ENCODE results near the gene ARHGAP4. TPM values are rescaled to one million over a fixed set of nuclear protein-coding genes. Genes with fewer than 3 reads are reported as not detected.

ARHGAP4 gene
- polyA plus RNA-seq, 3 donors = 51.5 to 508 (median 64.4) TPM

GRCh38 chrX:153910446-153910845 is 15.6 kb downstream of the ARHGAP4 start:
- H3K27me3 ChIP-seq (ENCODE audit: control insufficient read depth in 2 of 2, insufficient read depth in 2 of 2, low read length in 2 of 2) = no peaks in the 10 kb centered on the region
- DNase-seq = no peak
- Mint-ChIP-seq H3K4me1 (peaks cover 7% of the 10 kb centered on the region), H3K4me3 (no peak overlapping the region), H3K27ac (no peak overlapping the region), H3K36me3 (peaks cover 25 to 65% of the 10 kb centered on the region in 2 donors), H3K9me3 (peaks cover 0 to 13% (median 2%) of the 10 kb centered on the region in 7 donors), H3K27me3 (ENCODE audit: low read depth in 3 of 3) (peaks cover 0 to 48% (median 0%) of the 10 kb centered on the region in 3 donors)
- no peak overlapping the region for H3K4me3 ChIP-seq (replicated peaks in 1 of 3; ENCODE audit: low read depth in 2 of 3, low read length in 3 of 3)
- peaks cover 2% of the 10 kb centered on the region in 2 donors for H3K4me1 ChIP-seq (ENCODE audit: control insufficient read depth in 1 of 2, insufficient read depth in 2 of 2, low read length in 2 of 2)
- H3K4me2 ChIP-seq (replicated peaks; ENCODE audit: extremely low read depth, low read length, poor library complexity, severe bottlenecking) = no peak overlapping the region
- no peak for TF ChIP-seq CTCF (IDR thresholded peaks at IDR 0.05)
- H3K9me3 ChIP-seq (replicated peaks in 1 of 2; ENCODE audit: control insufficient read depth in 1 of 2, insufficient read depth in 1 of 2, low read length in 2 of 2) = no peaks in the 10 kb centered on the region
- WGBS (ENCODE audit: insufficient coverage) = 98% methylated on average over 7 of the region's 22 CpGs
- H4K20me1 ChIP-seq (ENCODE audit: insufficient read depth, low read length) = peaks cover 92% of the 10 kb centered on the region
- H3K36me3 ChIP-seq (replicated peaks in 1 of 2; ENCODE audit: control insufficient read depth in 1 of 2, insufficient read depth in 2 of 2, low read length in 2 of 2) = peaks cover 66 to 68% of the 10 kb centered on the region in 2 donors
- no peak overlapping the region for H3K9ac ChIP-seq (ENCODE audit: insufficient read depth, low read length, poor library complexity, severe bottlenecking)
- no peaks in the 10 kb centered on the region for H3K79me2 ChIP-seq (ENCODE audit: insufficient read depth, low read length)
- intact Hi-C loops (cut with micrococcal nuclease) = no loop called here
- H3K27ac ChIP-seq (ENCODE audit: low read depth in 1 of 2, low read length in 2 of 2) = no peak overlapping the region
- H2AFZ ChIP-seq (ENCODE audit: insufficient read depth, low read depth, low read length, poor library complexity, severe bottlenecking) = no peak overlapping the region

GRCh38 chrX:153909980-153910360 is 16.1 kb downstream of the ARHGAP4 start:
- no peak for DNase-seq
- H3K27ac ChIP-seq (ENCODE audit: low read depth in 1 of 2, low read length in 2 of 2) = no peak overlapping the region
- peaks cover 64 to 68% of the 10 kb centered on the region in 2 donors for H3K36me3 ChIP-seq (replicated peaks in 1 of 2; ENCODE audit: control insufficient read depth in 1 of 2, insufficient read depth in 2 of 2, low read length in 2 of 2)
- peaks cover 89% of the 10 kb centered on the region for H4K20me1 ChIP-seq (ENCODE audit: insufficient read depth, low read length)
- Mint-ChIP-seq H3K4me3 (no peak overlapping the region), H3K27me3 (ENCODE audit: low read depth in 3 of 3) (peaks cover 0 to 44% (median 0%) of the 10 kb centered on the region in 3 donors), H3K4me1 (peaks cover 11% of the 10 kb centered on the region), H3K36me3 (peaks cover 24 to 62% of the 10 kb centered on the region in 2 donors), H3K27ac (peak overlapping the region in 1 of 7 donors; percentile 76), H3K9me3 (peaks cover 0 to 13% (median 2%) of the 10 kb centered on the region in 7 donors)
- H3K9me3 ChIP-seq (replicated peaks in 1 of 2; ENCODE audit: control insufficient read depth in 1 of 2, insufficient read depth in 1 of 2, low read length in 2 of 2) = no peaks in the 10 kb centered on the region
- no peaks in the 10 kb centered on the region for H3K79me2 ChIP-seq (ENCODE audit: insufficient read depth, low read length)
- no peak overlapping the region for H3K4me2 ChIP-seq (replicated peaks; ENCODE audit: extremely low read depth, low read length, poor library complexity, severe bottlenecking)
- H3K4me1 ChIP-seq (ENCODE audit: control insufficient read depth in 1 of 2, insufficient read depth in 2 of 2, low read length in 2 of 2) = peaks cover 6 to 7% of the 10 kb centered on the region in 2 donors
- H3K9ac ChIP-seq (ENCODE audit: insufficient read depth, low read length, poor library complexity, severe bottlenecking) = no peak overlapping the region
- intact Hi-C loops (cut with micrococcal nuclease) = no loop called here
- H3K27me3 ChIP-seq (ENCODE audit: control insufficient read depth in 2 of 2, insufficient read depth in 2 of 2, low read length in 2 of 2) = no peaks in the 10 kb centered on the region
- no peak overlapping the region for H2AFZ ChIP-seq (ENCODE audit: insufficient read depth, low read depth, low read length, poor library complexity, severe bottlenecking)
- no peak for TF ChIP-seq CTCF (IDR thresholded peaks at IDR 0.05)
- no peak overlapping the region for H3K4me3 ChIP-seq (replicated peaks in 1 of 3; ENCODE audit: low read depth in 2 of 3, low read length in 3 of 3)
- 97% methylated on average over 12 of the region's 25 CpGs for WGBS (ENCODE audit: insufficient coverage)
